SK-N-SH treated with all-trans-retinoic acid at 6 μM for 48 hours (cell line): ENCODE results near the gene ATP6V0E2.

Experiments used
- ARNTL ChIP-seq: fragments of 450-650 bp; formaldehyde crosslinking; IDR thresholded peaks from 2 replicates; pipeline ENCODE4 v1.5.0; 2020; ENCODE audit warnings: low read depth, mild to moderate bottlenecking, moderate library complexity, borderline replicate concordance
- BACH2 ChIP-seq: fragments of 250-450 bp; sonication (Bioruptor Pico); IDR thresholded peaks from 2 replicates; pipeline ENCODE4 v1.9.0; 2021; ENCODE audit warnings: mild to moderate bottlenecking, borderline replicate concordance
- ISL1 ChIP-seq: fragments of 250-450 bp; sonication (Bioruptor Pico); IDR thresholded peaks from 2 replicates; pipeline ENCODE4 v2.1.2; 2022; ENCODE audit warnings: mild to moderate bottlenecking, moderate library complexity
- PPARA ChIP-seq: fragments of 250-450 bp; sonication (Bioruptor Pico); IDR thresholded peaks from 2 replicates; pipeline ENCODE4 v1.5.0; 2020; ENCODE audit warnings: mild to moderate bottlenecking, borderline replicate concordance
- RARB ChIP-seq: fragments of 250-450 bp; sonication (Bioruptor Pico); IDR thresholded peaks from 2 replicates; pipeline ENCODE4 v1.8.0; 2021; ENCODE audit warnings: mild to moderate bottlenecking, moderate library complexity
- TOX ChIP-seq: fragments of 250-450 bp; sonication (Bioruptor Pico); IDR thresholded peaks from 2 replicates; pipeline ENCODE4 v1.8.0; 2021; ENCODE audit warnings: mild to moderate bottlenecking, moderate library complexity, borderline replicate concordance
- ZFP30 ChIP-seq: fragments of 450-650 bp; formaldehyde crosslinking; IDR thresholded peaks from 2 replicates; pipeline ENCODE4 v1.5.0; 2022; ENCODE audit warnings: mild to moderate bottlenecking, moderate library complexity
- ZNF70 ChIP-seq: fragments of 450-650 bp; formaldehyde crosslinking; IDR thresholded peaks from 2 replicates; pipeline ENCODE4 v1.5.0; 2020; ENCODE audit warnings: mild to moderate bottlenecking, moderate library complexity
- TF ChIP-seq, protein P1 (sequence below): fragments of 250-450 bp; sonication (Bioruptor Pico); IDR thresholded peaks from 2 replicates; pipeline ENCODE4 v1.5.0; 2020; ENCODE audit warnings: mild to moderate bottlenecking, moderate library complexity
- TF ChIP-seq, protein P2 (sequence below): fragments of 250-450 bp; sonication (Bioruptor Pico); IDR thresholded peaks from 2 replicates; pipeline ENCODE4 v1.5.1; 2020; ENCODE audit warnings: low read depth, mild to moderate bottlenecking, moderate library complexity
- TF ChIP-seq, protein P3 (sequence below): fragments of 250-450 bp; sonication (Bioruptor Pico); IDR thresholded peaks from 2 replicates; pipeline ENCODE4 v1.5.1; 2021; ENCODE audit warnings: mild to moderate bottlenecking, moderate library complexity

DNA sequence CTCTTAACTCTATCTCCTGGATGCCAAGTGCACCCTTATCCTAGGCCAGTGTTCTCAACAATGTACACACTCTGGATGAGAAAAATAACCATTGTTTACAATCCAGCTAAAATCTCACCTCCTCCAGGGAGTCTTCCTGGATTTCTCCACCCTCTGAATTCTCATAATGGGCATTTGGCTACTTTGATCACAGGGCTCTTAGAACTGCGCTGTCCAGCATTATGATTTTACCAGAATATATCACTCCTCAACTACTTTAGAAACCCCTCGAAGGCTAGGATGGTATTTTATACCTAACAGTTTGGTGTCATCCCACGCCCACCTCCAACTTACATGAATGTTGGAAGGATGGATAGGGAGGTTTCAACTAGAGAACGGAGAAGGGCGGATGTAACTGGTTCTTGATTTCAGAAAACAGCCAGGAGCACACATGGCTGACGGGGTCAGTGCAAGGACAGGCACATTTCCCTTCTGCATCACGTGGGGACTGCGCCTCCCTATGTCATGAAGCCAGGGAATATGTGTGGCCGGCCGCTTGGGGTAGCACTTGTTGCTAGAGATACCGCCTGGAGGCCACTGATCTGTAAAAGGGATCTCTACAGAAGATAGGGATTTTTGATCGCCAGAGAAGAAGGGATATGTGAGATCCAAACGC is 1.2 kb upstream of the ATP6V0E2 start:
- TF ChIP-seq BACH2 (CRISPR knock-in tag) (no peak), RARB (CRISPR knock-in tag) (0 out of 2 replicates have a peak, but pooled peaks have one; percentile 23), ARNTL (no peak), ISL1 (CRISPR knock-in tag) (no peak), ZFP30 (CRISPR knock-in tag) (no peak), TOX (no peak), ZNF70 (CRISPR knock-in tag) (no peak), PPARA (CRISPR knock-in tag) (no peak)
- TF ChIP-seq, protein P1, sequence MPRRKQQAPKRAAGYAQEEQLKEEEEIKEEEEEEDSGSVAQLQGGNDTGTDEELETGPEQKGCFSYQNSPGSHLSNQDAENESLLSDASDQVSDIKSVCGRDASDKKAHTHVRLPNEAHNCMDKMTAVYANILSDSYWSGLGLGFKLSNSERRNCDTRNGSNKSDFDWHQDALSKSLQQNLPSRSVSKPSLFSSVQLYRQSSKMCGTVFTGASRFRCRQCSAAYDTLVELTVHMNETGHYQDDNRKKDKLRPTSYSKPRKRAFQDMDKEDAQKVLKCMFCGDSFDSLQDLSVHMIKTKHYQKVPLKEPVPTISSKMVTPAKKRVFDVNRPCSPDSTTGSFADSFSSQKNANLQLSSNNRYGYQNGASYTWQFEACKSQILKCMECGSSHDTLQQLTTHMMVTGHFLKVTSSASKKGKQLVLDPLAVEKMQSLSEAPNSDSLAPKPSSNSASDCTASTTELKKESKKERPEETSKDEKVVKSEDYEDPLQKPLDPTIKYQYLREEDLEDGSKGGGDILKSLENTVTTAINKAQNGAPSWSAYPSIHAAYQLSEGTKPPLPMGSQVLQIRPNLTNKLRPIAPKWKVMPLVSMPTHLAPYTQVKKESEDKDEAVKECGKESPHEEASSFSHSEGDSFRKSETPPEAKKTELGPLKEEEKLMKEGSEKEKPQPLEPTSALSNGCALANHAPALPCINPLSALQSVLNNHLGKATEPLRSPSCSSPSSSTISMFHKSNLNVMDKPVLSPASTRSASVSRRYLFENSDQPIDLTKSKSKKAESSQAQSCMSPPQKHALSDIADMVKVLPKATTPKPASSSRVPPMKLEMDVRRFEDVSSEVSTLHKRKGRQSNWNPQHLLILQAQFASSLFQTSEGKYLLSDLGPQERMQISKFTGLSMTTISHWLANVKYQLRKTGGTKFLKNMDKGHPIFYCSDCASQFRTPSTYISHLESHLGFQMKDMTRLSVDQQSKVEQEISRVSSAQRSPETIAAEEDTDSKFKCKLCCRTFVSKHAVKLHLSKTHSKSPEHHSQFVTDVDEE (CRISPR knock-in tag): no peak
- TF ChIP-seq, protein P2, sequence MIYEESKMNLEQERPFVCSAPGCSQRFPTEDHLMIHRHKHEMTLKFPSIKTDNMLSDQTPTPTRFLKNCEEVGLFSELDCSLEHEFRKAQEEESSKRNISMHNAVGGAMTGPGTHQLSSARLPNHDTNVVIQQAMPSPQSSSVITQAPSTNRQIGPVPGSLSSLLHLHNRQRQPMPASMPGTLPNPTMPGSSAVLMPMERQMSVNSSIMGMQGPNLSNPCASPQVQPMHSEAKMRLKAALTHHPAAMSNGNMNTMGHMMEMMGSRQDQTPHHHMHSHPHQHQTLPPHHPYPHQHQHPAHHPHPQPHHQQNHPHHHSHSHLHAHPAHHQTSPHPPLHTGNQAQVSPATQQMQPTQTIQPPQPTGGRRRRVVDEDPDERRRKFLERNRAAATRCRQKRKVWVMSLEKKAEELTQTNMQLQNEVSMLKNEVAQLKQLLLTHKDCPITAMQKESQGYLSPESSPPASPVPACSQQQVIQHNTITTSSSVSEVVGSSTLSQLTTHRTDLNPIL (CRISPR knock-in tag): peak; percentile 79
- TF ChIP-seq, protein P3, sequence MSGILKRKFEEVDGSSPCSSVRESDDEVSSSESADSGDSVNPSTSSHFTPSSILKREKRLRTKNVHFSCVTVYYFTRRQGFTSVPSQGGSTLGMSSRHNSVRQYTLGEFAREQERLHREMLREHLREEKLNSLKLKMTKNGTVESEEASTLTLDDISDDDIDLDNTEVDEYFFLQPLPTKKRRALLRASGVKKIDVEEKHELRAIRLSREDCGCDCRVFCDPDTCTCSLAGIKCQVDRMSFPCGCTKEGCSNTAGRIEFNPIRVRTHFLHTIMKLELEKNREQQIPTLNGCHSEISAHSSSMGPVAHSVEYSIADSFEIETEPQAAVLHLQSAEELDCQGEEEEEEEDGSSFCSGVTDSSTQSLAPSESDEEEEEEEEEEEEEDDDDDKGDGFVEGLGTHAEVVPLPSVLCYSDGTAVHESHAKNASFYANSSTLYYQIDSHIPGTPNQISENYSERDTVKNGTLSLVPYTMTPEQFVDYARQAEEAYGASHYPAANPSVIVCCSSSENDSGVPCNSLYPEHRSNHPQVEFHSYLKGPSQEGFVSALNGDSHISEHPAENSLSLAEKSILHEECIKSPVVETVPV (CRISPR knock-in tag): no peak
